ENCODE results near the gene MPZL3.

Gene MPZL3

GRCh38 chr11:118231461-118231860, 20.7 kb downstream of the MPZL3 start:
- no peak for DNase-seq (ENCODE audit: low read depth)

- no peak for DNase-seq (ENCODE audit: low read depth)
These were observed 22.1 kb downstream of the MPZL3 start for GRCh38 chr11:118230088-118230487.

- DNase-seq (ENCODE audit: low read depth) = no peak
These were observed 22.8 kb downstream of the MPZL3 start for GRCh38 chr11:118229274-118229847.

- DNase-seq (ENCODE audit: low read depth) = no peak
These were observed 24.0 kb downstream of the MPZL3 start for GRCh38 chr11:118227865-118228785.

GRCh38 chr11:118226781-118227180, 25.4 kb downstream of the MPZL3 start:
- no peak for DNase-seq (ENCODE audit: low read depth)

GRCh38 chr11:118226296-118226695, 25.9 kb downstream of the MPZL3 start:
- no peak for DNase-seq (ENCODE audit: low read depth)

- DNase-seq (ENCODE audit: low read depth) = no peak
These were observed 27.5 kb downstream of the MPZL3 start, which contains the start of gene JAML for GRCh38 chr11:118224511-118225188. JAML (minus strand) TSS chr11:118225011; CDS start chr11:118214866, 10,145 bp downstream.

GRCh38 chr11:118223992-118224391, 28.2 kb downstream of the MPZL3 start:
- DNase-seq (ENCODE audit: low read depth) = no peak

- no peak for DNase-seq (ENCODE audit: low read depth)
These were observed 28.6 kb downstream of the MPZL3 start for GRCh38 chr11:118223570-118223969.

- DNase-seq (ENCODE audit: low read depth) = no peak
These were observed 29.7 kb downstream of the MPZL3 start for GRCh38 chr11:118222437-118222836.

- no peak for DNase-seq (ENCODE audit: low read depth)
These were observed 30.7 kb downstream of the MPZL3 start for GRCh38 chr11:118221419-118221818.

GRCh38 chr11:118219732-118220131, 32.4 kb downstream of the MPZL3 start:
- DNase-seq (ENCODE audit: low read depth) = no peak

- DNase-seq (ENCODE audit: low read depth) = no peak
These were observed 32.9 kb downstream of the MPZL3 start for GRCh38 chr11:118219244-118219643.

- DNase-seq (ENCODE audit: low read depth) = no peak
These were observed 34.6 kb downstream of the MPZL3 start for GRCh38 chr11:118217575-118217974.

- DNase-seq (ENCODE audit: low read depth) = no peak
These were observed 35.3 kb downstream of the MPZL3 start for GRCh38 chr11:118216621-118217481.

- DNase-seq (ENCODE audit: low read depth) = no peak
These were observed 36.4 kb downstream of the MPZL3 start for GRCh38 chr11:118215765-118216164.

- no peak for DNase-seq (ENCODE audit: low read depth)
These were observed 36.9 kb downstream of the MPZL3 start for GRCh38 chr11:118215262-118215661.

GRCh38 chr11:118214210-118214914, 37.8 kb downstream of the MPZL3 start:
- no peak for DNase-seq (ENCODE audit: low read depth)

- no peak for DNase-seq (ENCODE audit: low read depth)
These were observed 38.4 kb downstream of the MPZL3 start for GRCh38 chr11:118213781-118214180.

- DNase-seq (ENCODE audit: low read depth) = no peak
These were observed 39.0 kb downstream of the MPZL3 start for GRCh38 chr11:118213201-118213600.

- no peak for DNase-seq (ENCODE audit: low read depth)
These were observed 39.4 kb downstream of the MPZL3 start for GRCh38 chr11:118212781-118213191.

Measured in iris pigment epithelial cell (primary cell).